A673 (cell line): Measurements from ENCODE around the gene CBL.

Experiments
- CTCF ChIP-seq: fragments of 300-800, 200-600 bp; sonication (generic); conservative IDR thresholded peaks from 2 replicates; pipeline ENCODE4 v1.5.1; 2017; ENCODE audit warnings: low read depth, mild to moderate bottlenecking, antibody characterized with exemption, low read length, moderate library complexity, mixed read lengths
- EZH2 ChIP-seq: fragments of 200-600 bp; sonication (generic); IDR thresholded peaks from 2 replicates; pipeline ENCODE4 v1.6.1; 2017; ENCODE audit warnings: borderline replicate concordance, low read depth, mild to moderate bottlenecking, mixed read lengths, antibody characterized with exemption, low read length; ENCODE audit not compliant: poor library complexity, severe bottlenecking

- TF ChIP-seq CTCF (no peak), EZH2 (no peak)
Measured at GRCh38 chr11:119198925-119199324, 7.2 kb upstream of the CBL start.
